Fibroblast of lung (primary cell): Measurements from ENCODE around the gene TRMT2B. TPM values are rescaled to one million over a fixed set of nuclear protein-coding genes. Genes with fewer than 3 reads are reported as not detected.
A peak's percentile ranks its signal among the peaks of the same experiment; 100 is the strongest.
"Not testable (repeated sequence)": the region's sequence is repeated elsewhere in the genome, so short reads cannot be mapped to it uniquely, and the experiment has no call there.

Experiments used
- DNase-seq, 2 donors: peaks; one replicate each; pipeline versions ENCODE4 v3.0.0 to v3.0.0-alpha.2; 2010; ENCODE audit warnings: low read depth in 2 of 2
- H2AFZ ChIP-seq: 2 replicates; pipeline ENCODE4 v1.5.1; 2012; ENCODE audit warnings: low read length, control low read depth, inconsistent platforms
- H3K27ac ChIP-seq: 2 replicates; pipeline ENCODE4 v1.5.1; 2011; ENCODE audit warnings: low read length, control low read depth; ENCODE audit not compliant: insufficient read depth
- H3K27me3 ChIP-seq: 2 replicates; pipeline ENCODE4 v1.5.1; 2011; ENCODE audit warnings: mild to moderate bottlenecking, low read length; ENCODE audit not compliant: control insufficient read depth, insufficient read depth
- H3K36me3 ChIP-seq: 2 replicates; pipeline ENCODE4 v1.5.1; 2011; ENCODE audit warnings: low read length; ENCODE audit not compliant: control insufficient read depth, insufficient read depth
- H3K4me1 ChIP-seq: 2 replicates; pipeline ENCODE4 v1.5.1; 2011; ENCODE audit warnings: low read length; ENCODE audit not compliant: control insufficient read depth, insufficient read depth; ENCODE audit errors: extremely low read depth
- H3K4me2 ChIP-seq: 2 replicates; pipeline ENCODE4 v1.5.1; 2011; ENCODE audit warnings: low read length, control low read depth; ENCODE audit not compliant: insufficient read depth; ENCODE audit errors: extremely low read depth
- H3K4me3 ChIP-seq, 4 experiments: fragments of 200-600 bp in 1 of 4; sonication (generic) in 1 of 4; replicated peaks in 1 of 4; 2 replicates each; pipeline ENCODE4 v1.5.1; 2011 to 2016; ENCODE audit warnings: low read length in 4 of 4, low read depth in 3 of 4, mild to moderate bottlenecking in 3 of 4, control low read depth in 2 of 4, inconsistent platforms in 1 of 4, mixed read lengths in 1 of 4; ENCODE audit not compliant: insufficient read depth in 1 of 4; ENCODE audit errors: control extremely low read depth in 1 of 4
- H3K79me2 ChIP-seq: 2 replicates; pipeline ENCODE4 v1.5.1; 2012; ENCODE audit warnings: mild to moderate bottlenecking, low read length, inconsistent platforms; ENCODE audit not compliant: control insufficient read depth, insufficient read depth
- H3K9ac ChIP-seq: 2 replicates; pipeline ENCODE4 v1.5.1; 2011; ENCODE audit warnings: mild to moderate bottlenecking, low read length, control low read depth; ENCODE audit not compliant: insufficient read depth
- H3K9me3 ChIP-seq: 2 replicates; pipeline ENCODE4 v1.5.1; 2012; ENCODE audit warnings: low read depth, low read length; ENCODE audit not compliant: control insufficient read depth, insufficient read depth
- H4K20me1 ChIP-seq: 2 replicates; pipeline ENCODE4 v1.5.1; 2011; ENCODE audit warnings: low read length; ENCODE audit not compliant: control insufficient read depth, insufficient read depth; ENCODE audit errors: extremely low read depth
- CTCF ChIP-seq, 2 donors: IDR thresholded peaks in 1 of 2; conservative IDR thresholded peaks in 1 of 2; 1 replicate in 1 of 2; 2 replicates in 1 of 2; pipeline ENCODE4 v1.5.1; 2011 to 2012; ENCODE audit warnings: low read length in 2 of 2, control low read depth in 1 of 2, inconsistent platforms in 1 of 2, low read depth in 1 of 2, mild to moderate bottlenecking in 1 of 2
- EZH2 ChIP-seq: IDR thresholded peaks from 2 replicates; pipeline ENCODE4 v1.5.1; 2012; ENCODE audit warnings: low read length, control low read depth, mild to moderate bottlenecking; ENCODE audit errors: missing control alignments
- polyA plus RNA-seq, 2 donors: library from polyadenylated mRNA; depleted of rRNA in 1 of 2; stranded (reverse) in 1 of 2; unstranded in 1 of 2; fragments of >200 nt; gene quantifications; 2 replicates each; pipeline ENCODE4 v1.2.1, GENCODE V29; 2011 to 2012; ENCODE audit warnings: missing spikeins in 1 of 2
- total RNA-seq: library from RNA; depleted of rRNA; stranded (reverse); fragments of >200 nt; gene quantifications from 2 replicates; pipeline ENCODE4 v1.2.1, GENCODE V29; 2014

Gene TRMT2B
- total and polyA plus RNA-seq, 2 donors (not counting 1 experiment from before 2014, with no cell fraction given) = 6.9 to 14.2 TPM

- no peak overlapping the region for H3K4me2 ChIP-seq
- no peak overlapping the region for H3K27ac ChIP-seq
- no peak overlapping the region for H3K4me3 ChIP-seq
- H3K36me3 ChIP-seq = no peaks in the 10 kb centered on the region
- DNase-seq = no peak
- no peak for TF ChIP-seq EZH2
- TF ChIP-seq CTCF (conservative IDR thresholded peaks at IDR 0.05 in 1 of 2, IDR thresholded peaks at IDR 0.05 in 1 of 2; ENCODE audit: low read depth in 1 of 2, low read length in 2 of 2) = no peak
- H3K9me3 ChIP-seq = no peaks in the 10 kb centered on the region
- no peak overlapping the region for H2AFZ ChIP-seq
- H3K4me1 ChIP-seq = no peaks in the 10 kb centered on the region
- H3K9ac ChIP-seq = no peak overlapping the region
- no peaks in the 10 kb centered on the region for H3K27me3 ChIP-seq
- H4K20me1 ChIP-seq = no peaks in the 10 kb centered on the region
- H3K79me2 ChIP-seq = no peaks in the 10 kb centered on the region
Observed at GRCh38 chrX:101022020-101022419, 29.9 kb downstream of the TRMT2B start.

GRCh38 chrX:101012031-101012430 is 39.9 kb downstream of the TRMT2B start:
- H2AFZ ChIP-seq = not testable (repeated sequence)
- DNase-seq = peak in 1 of 2 donors; percentile 58

GRCh38 chrX:101009090-101009489 is 42.8 kb downstream of the TRMT2B start:
- H3K4me3 ChIP-seq = no peak overlapping the region
- peak; percentile 16 to 18 for DNase-seq
- no peak overlapping the region for H3K4me2 ChIP-seq
- no peaks in the 10 kb centered on the region for H3K4me1 ChIP-seq
- H2AFZ ChIP-seq = no peak overlapping the region
- no peaks in the 10 kb centered on the region for H3K36me3 ChIP-seq
- no peak overlapping the region for H3K27ac ChIP-seq
- no peaks in the 10 kb centered on the region for H3K79me2 ChIP-seq
- no peak for TF ChIP-seq EZH2
- TF ChIP-seq CTCF (conservative IDR thresholded peaks at IDR 0.05 in 1 of 2, IDR thresholded peaks at IDR 0.05 in 1 of 2; ENCODE audit: low read depth in 1 of 2, low read length in 2 of 2) = no peak
- no peaks in the 10 kb centered on the region for H3K27me3 ChIP-seq
- H3K9me3 ChIP-seq = no peaks in the 10 kb centered on the region
- no peak overlapping the region for H3K9ac ChIP-seq
- H4K20me1 ChIP-seq = no peaks in the 10 kb centered on the region

More at GRCh38 chrX:101012031-101012430, 39.9 kb downstream of the TRMT2B start:
- H3K27me3 ChIP-seq, H3K9me3 ChIP-seq, H3K9ac ChIP-seq, H3K4me3 ChIP-seq, H3K36me3 ChIP-seq, H3K27ac ChIP-seq, H4K20me1 ChIP-seq, H3K4me1 ChIP-seq, H3K79me2 ChIP-seq, H3K4me2 ChIP-seq: not testable (repeated sequence)
